Mesenchymal stem cell (in vitro differentiated cells and primary cell): ENCODE results near the gene DIP2B.

Experiments used
- DNase-seq: peaks from one replicate; pipeline ENCODE4 v3.0.0-alpha.2; 2013
- H2AFZ ChIP-seq: one replicate; pipeline ENCODE4 v1.6.1; 2013; ENCODE audit warnings: low read depth, mild to moderate bottlenecking, control low read depth, inconsistent platforms, low read length, moderate library complexity
- H2AK5ac ChIP-seq: 2 replicates; pipeline ENCODE4 v1.6.1; 2013; ENCODE audit warnings: low read length, moderate library complexity, mild to moderate bottlenecking, inconsistent platforms; ENCODE audit not compliant: severe bottlenecking
- H2BK120ac ChIP-seq: one replicate; pipeline ENCODE4 v1.6.1; 2013; ENCODE audit warnings: low read depth, mild to moderate bottlenecking, inconsistent platforms, low read length, moderate library complexity
- H2BK12ac ChIP-seq, 2 experiments: one replicate each; pipeline ENCODE4 v1.6.1; 2013; ENCODE audit warnings: inconsistent platforms in 2 of 2, low read length in 2 of 2, mild to moderate bottlenecking in 2 of 2, moderate library complexity in 2 of 2, control low read depth in 1 of 2
- H2BK15ac ChIP-seq: one replicate; pipeline ENCODE4 v1.6.1; 2013; ENCODE audit warnings: mild to moderate bottlenecking, low read depth, inconsistent platforms; ENCODE audit not compliant: poor library complexity, severe bottlenecking
- H2BK5ac ChIP-seq: 2 replicates; pipeline ENCODE4 v1.6.1; 2013; ENCODE audit warnings: low read depth, mild to moderate bottlenecking, low read length, control low read depth, inconsistent platforms; ENCODE audit not compliant: poor library complexity, severe bottlenecking
- H3K14ac ChIP-seq, 2 experiments: one replicate each; pipeline ENCODE4 v1.6.1; 2013; ENCODE audit warnings: inconsistent platforms in 2 of 2, low read length in 2 of 2, control low read depth in 1 of 2, mild to moderate bottlenecking in 1 of 2, moderate library complexity in 1 of 2
- H3K18ac ChIP-seq, 2 experiments: one replicate each; pipeline ENCODE4 v1.6.1; 2013; ENCODE audit warnings: inconsistent platforms in 2 of 2, low read length in 2 of 2, control low read depth in 1 of 2, low read depth in 1 of 2, mild to moderate bottlenecking in 1 of 2
- H3K23ac ChIP-seq, 2 experiments: one replicate each; pipeline ENCODE4 v1.6.1; 2013; ENCODE audit warnings: inconsistent platforms in 2 of 2, low read length in 2 of 2, mild to moderate bottlenecking in 2 of 2, moderate library complexity in 2 of 2, control low read depth in 1 of 2
- H3K27ac ChIP-seq: 2 replicates; pipeline ENCODE4 v1.5.1; 2013; ENCODE audit warnings: mild to moderate bottlenecking, moderate library complexity, low read length, control low read depth, inconsistent platforms; ENCODE audit not compliant: poor library complexity, severe bottlenecking
- H3K27me3 ChIP-seq, 2 experiments: 2 replicates each; pipeline versions ENCODE4 v1.6.1 to v1.7.0; 2013; ENCODE audit warnings: low read length in 2 of 2, mild to moderate bottlenecking in 2 of 2, moderate library complexity in 2 of 2, control low read depth in 1 of 2, inconsistent platforms in 1 of 2; ENCODE audit not compliant: control insufficient read depth in 1 of 2, insufficient read depth in 1 of 2
- H3K36me3 ChIP-seq, 2 experiments: 2 replicates each; pipeline versions ENCODE4 v1.6.1 to v1.7.0; 2013; ENCODE audit warnings: low read length in 2 of 2, control low read depth in 1 of 2, inconsistent platforms in 1 of 2, low read depth in 1 of 2, mild to moderate bottlenecking in 1 of 2; ENCODE audit not compliant: insufficient read depth in 2 of 2, control insufficient read depth in 1 of 2
- H3K4ac ChIP-seq, 2 experiments: one replicate each; pipeline ENCODE4 v1.6.1; 2013; ENCODE audit warnings: inconsistent platforms in 2 of 2, low read length in 2 of 2, mild to moderate bottlenecking in 2 of 2, moderate library complexity in 2 of 2, control low read depth in 1 of 2, low read depth in 1 of 2
- H3K4me1 ChIP-seq: 2 replicates; pipeline ENCODE4 v1.6.1; 2013; ENCODE audit warnings: low read depth, low read length, control low read depth; ENCODE audit not compliant: control insufficient read depth, insufficient read depth
- H3K4me2 ChIP-seq: 2 replicates; pipeline ENCODE4 v1.6.1; 2013; ENCODE audit warnings: low read length, mild to moderate bottlenecking, inconsistent platforms; ENCODE audit not compliant: poor library complexity, severe bottlenecking
- H3K4me3 ChIP-seq, 2 experiments: 2 replicates each; pipeline versions ENCODE4 v1.5.1 to v1.7.0; 2013; ENCODE audit warnings: low read length in 2 of 2, mild to moderate bottlenecking in 2 of 2, control low read depth in 1 of 2, low read depth in 1 of 2; ENCODE audit not compliant: insufficient read depth in 1 of 2
- H3K79me1 ChIP-seq: replicated peaks from 2 replicates; pipeline ENCODE4 v1.6.1; 2013; ENCODE audit warnings: mild to moderate bottlenecking, control low read depth, low read length, inconsistent platforms; ENCODE audit not compliant: poor library complexity, severe bottlenecking
- H3K9ac ChIP-seq: 2 replicates; pipeline ENCODE4 v1.7.0; 2013; ENCODE audit warnings: mild to moderate bottlenecking, low read length, moderate library complexity
- H3K9me3 ChIP-seq: 2 replicates; pipeline ENCODE4 v1.7.0; 2013; ENCODE audit warnings: mild to moderate bottlenecking, low read length; ENCODE audit not compliant: control insufficient read depth
- H4K8ac ChIP-seq: one replicate; pipeline ENCODE4 v1.6.1; 2013; ENCODE audit warnings: inconsistent platforms, mild to moderate bottlenecking, low read length, moderate library complexity
- H4K91ac ChIP-seq: one replicate; pipeline ENCODE4 v1.6.1; 2013; ENCODE audit warnings: mild to moderate bottlenecking, low read length, inconsistent platforms
- WGBS: methylation state at CpG from one replicate; pipeline ENCODE4 v1.1.7; 2013; ENCODE audit warnings: mixed read lengths; 5-methylcytosine and 5-hydroxymethylcytosine counted together

The DIP2B gene

DNA sequence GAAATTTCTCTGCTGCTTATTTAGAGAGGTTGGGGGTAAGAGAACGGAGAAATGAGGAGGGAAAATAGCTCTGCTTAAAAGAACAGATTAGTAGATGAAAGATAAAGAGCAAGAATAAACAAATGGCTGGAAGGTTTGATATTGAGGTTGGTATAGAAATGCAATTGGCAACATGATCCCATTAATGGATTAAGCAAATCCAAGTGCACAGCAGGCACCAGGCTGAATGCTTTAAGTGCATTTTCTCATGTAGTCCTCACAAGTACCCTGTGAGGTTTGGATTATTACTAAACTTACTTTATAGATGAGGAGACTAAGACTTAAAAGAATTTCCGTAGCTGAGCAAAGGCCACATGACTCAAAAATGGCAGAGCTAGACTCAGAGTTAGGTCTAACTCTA lies 182.2 kb downstream of the DIP2B start:
- no peak overlapping the region for H2BK15ac ChIP-seq

DNA sequence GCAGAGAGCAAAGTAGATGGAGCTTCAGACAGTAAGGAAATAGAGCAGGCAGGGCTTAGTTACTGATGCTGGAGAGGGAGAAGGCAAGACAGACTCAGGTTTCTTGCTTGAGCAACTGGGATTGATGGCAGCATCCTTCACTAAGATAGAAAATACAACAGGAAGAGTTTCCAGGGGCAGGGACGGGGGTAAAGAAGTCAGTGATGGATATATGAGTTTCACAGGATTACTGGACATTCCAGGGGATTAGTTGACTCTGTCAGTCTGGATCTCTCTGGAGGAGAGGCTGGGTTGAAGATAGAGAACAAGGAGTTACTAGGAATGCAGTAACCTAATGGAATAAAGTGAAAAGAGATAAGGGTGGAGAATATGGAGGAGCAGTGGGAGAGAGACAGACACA lies 184.7 kb downstream of the DIP2B start:
- Histone ChIP-seq H3K18ac (no peak overlapping the region), H2BK5ac (no peak overlapping the region), H3K9ac (no peak overlapping the region), H3K79me1 (no peaks in the 10 kb centered on the region), H4K91ac (no peak overlapping the region), H3K14ac (no peak overlapping the region), H3K4me1 (no peaks in the 10 kb centered on the region), H3K27ac (no peak overlapping the region), H2BK12ac (no peak overlapping the region), H3K9me3 (no peaks in the 10 kb centered on the region), H2BK15ac (no peak overlapping the region), H3K27me3 (no peaks in the 10 kb centered on the region), H3K4ac (no peak overlapping the region), H3K4me3 (no peak overlapping the region), H2BK120ac (no peak overlapping the region), H3K36me3 (peaks cover 9 to 62% of the 10 kb centered on the region in 2 experiments), H3K4me2 (no peak overlapping the region), H3K23ac (no peak overlapping the region), H2AK5ac (no peak overlapping the region), H2AFZ (no peak overlapping the region), H4K8ac (no peak overlapping the region)
- 48% methylated on average over 1 of the region's 1 CpG for WGBS
- DNase-seq = no peak

More for the DNA sequence above, 182.2 kb downstream of the DIP2B start:
- no peak overlapping the region for H2AK5ac ChIP-seq
- no peak overlapping the region for H3K4me3 ChIP-seq
- no peak for DNase-seq
- H3K14ac ChIP-seq = no peak overlapping the region
- no peak overlapping the region for H2AFZ ChIP-seq
- H3K9me3 ChIP-seq = no peaks in the 10 kb centered on the region
- H3K27ac ChIP-seq = no peak overlapping the region
- H3K9ac ChIP-seq = no peak overlapping the region
- no peak overlapping the region for H3K23ac ChIP-seq
- no peak overlapping the region for H2BK12ac ChIP-seq
- no peak overlapping the region for H2BK120ac ChIP-seq
- H3K4me1 ChIP-seq = no peaks in the 10 kb centered on the region
- H4K8ac ChIP-seq = no peak overlapping the region
- no peak overlapping the region for H3K18ac ChIP-seq
- peaks cover 7 to 55% of the 10 kb centered on the region in 2 experiments for H3K36me3 ChIP-seq
- H3K4me2 ChIP-seq = no peak overlapping the region
- no peak overlapping the region for H2BK5ac ChIP-seq
- H3K79me1 ChIP-seq = no peaks in the 10 kb centered on the region
- no peaks in the 10 kb centered on the region for H3K27me3 ChIP-seq
- WGBS = 100% methylated on average over 2 of the region's 2 CpGs
- H4K91ac ChIP-seq = no peak overlapping the region
- H3K4ac ChIP-seq = no peak overlapping the region

DNA sequence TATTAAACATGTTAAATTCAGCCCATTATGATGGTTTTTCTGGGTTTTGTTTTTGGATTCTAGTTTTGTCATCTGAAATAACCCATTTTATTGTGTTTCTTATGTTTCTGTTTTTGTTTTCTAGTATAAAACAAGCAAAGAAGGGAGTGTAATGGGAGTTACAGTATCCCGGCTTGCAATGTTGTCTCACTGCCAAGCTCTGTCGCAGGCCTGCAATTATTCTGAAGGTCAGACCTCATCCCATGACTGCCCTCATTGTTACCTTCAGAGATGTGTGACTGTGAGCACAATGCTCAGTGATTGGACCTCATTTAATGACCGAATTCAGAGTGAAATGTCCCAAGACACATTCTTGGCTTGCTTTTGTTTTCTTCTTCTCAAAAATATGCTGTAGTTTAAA lies 186.1 kb downstream of the DIP2B start:
- H3K79me1 ChIP-seq = no peaks in the 10 kb centered on the region

DNA sequence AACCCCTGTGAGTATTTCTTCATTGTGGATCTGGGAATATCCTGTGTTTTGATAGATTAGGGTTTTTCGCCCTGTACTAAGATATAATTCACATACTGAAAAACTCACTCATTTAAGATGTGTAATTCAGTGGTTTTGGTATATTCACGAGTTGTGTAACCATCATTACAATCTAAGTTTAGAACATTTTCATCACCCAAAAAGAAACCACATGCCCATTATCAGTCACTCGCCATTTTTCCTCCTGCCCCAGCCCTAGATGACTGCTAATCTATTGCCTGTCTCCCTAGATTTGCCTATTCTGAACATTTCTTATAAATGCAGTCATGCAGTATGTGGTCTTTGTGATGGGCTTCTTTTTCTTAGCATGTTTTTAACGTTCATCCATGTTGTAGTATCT lies 191.2 kb downstream of the DIP2B start:
- Histone ChIP-seq H3K4ac (no peak overlapping the region), H4K91ac (no peak overlapping the region), H3K23ac (no peak overlapping the region), H3K9me3 (no peaks in the 10 kb centered on the region), H3K27me3 (no peaks in the 10 kb centered on the region), H3K27ac (no peak overlapping the region), H3K36me3 (peaks cover 18 to 79% of the 10 kb centered on the region in 2 experiments), H2BK15ac (no peak overlapping the region), H4K8ac (no peak overlapping the region), H3K14ac (no peak overlapping the region), H2BK12ac (no peak overlapping the region), H2BK120ac (no peak overlapping the region), H2AFZ (no peak overlapping the region), H2BK5ac (no peak overlapping the region), H3K4me2 (no peak overlapping the region), H3K4me3 (no peak overlapping the region), H2AK5ac (no peak overlapping the region), H3K9ac (no peak overlapping the region), H3K18ac (no peak overlapping the region), H3K4me1 (peaks cover 1% of the 10 kb centered on the region), H3K79me1 (no peaks in the 10 kb centered on the region)
- WGBS = 85% methylated on average over 3 of the region's 4 CpGs
- no peak for DNase-seq

More for the DNA sequence above, 186.1 kb downstream of the DIP2B start:
- DNase-seq = no peak
- no peaks in the 10 kb centered on the region for H3K4me1 ChIP-seq
- H3K27me3 ChIP-seq = no peaks in the 10 kb centered on the region
- H3K14ac ChIP-seq = no peak overlapping the region
- no peaks in the 10 kb centered on the region for H3K9me3 ChIP-seq
- H2BK120ac ChIP-seq = no peak overlapping the region
- no peak overlapping the region for H2BK12ac ChIP-seq
- no peak overlapping the region for H4K8ac ChIP-seq
- no peak overlapping the region for H3K4me3 ChIP-seq
- no peak overlapping the region for H2AFZ ChIP-seq
- H2BK5ac ChIP-seq = no peak overlapping the region
- 95% methylated on average over 3 of the region's 3 CpGs for WGBS
- H3K36me3 ChIP-seq = peaks cover 9 to 68% of the 10 kb centered on the region in 2 experiments
- H2BK15ac ChIP-seq = no peak overlapping the region
- no peak overlapping the region for H3K4ac ChIP-seq
- no peak overlapping the region for H2AK5ac ChIP-seq
- H4K91ac ChIP-seq = no peak overlapping the region
- peak overlapping the region; percentile 59 for H3K9ac ChIP-seq
- H3K18ac ChIP-seq = no peak overlapping the region
- H3K27ac ChIP-seq = no peak overlapping the region
- no peak overlapping the region for H3K23ac ChIP-seq
- H3K4me2 ChIP-seq = no peak overlapping the region
